Kidney (tissue), 14 donors: ENCODE measurements around the gene NFATC2IP. TPM values are rescaled to one million over a fixed set of nuclear protein-coding genes. Genes with fewer than 3 reads are reported as not detected.

Source experiments
- DNase-seq, 5 donors: peaks; one replicate each; pipeline ENCODE4 v3.0.0-alpha.2; 2013 to 2020
- FAIRE-seq: peaks from 2 replicates; lab custom pipeline; 2012; peaks lifted over from hg19 to GRCh38; lab: Jason Lieb, UNC
- H3K27ac ChIP-seq, 2 donors: one replicate each; pipeline ENCODE4 v1.7.0; 2013; ENCODE audit warnings: low read depth in 2 of 2, low read length in 2 of 2, inconsistent platforms in 1 of 2
- H3K27me3 ChIP-seq: one replicate; pipeline ENCODE4 v1.7.1; 2013; ENCODE audit warnings: low read length, inconsistent platforms; ENCODE audit not compliant: control insufficient read depth, insufficient read depth
- H3K36me3 ChIP-seq, 3 donors: one replicate each; pipeline versions ENCODE4 v1.7.0 to v1.7.1; 2013; ENCODE audit warnings: low read length in 3 of 3, control low read depth in 1 of 3, inconsistent platforms in 1 of 3; ENCODE audit not compliant: insufficient read depth in 3 of 3, control insufficient read depth in 2 of 3
- H3K4me1 ChIP-seq, 3 donors: one replicate each; pipeline versions ENCODE4 v1.7.0 to v1.7.1; 2013; ENCODE audit warnings: low read length in 3 of 3, inconsistent platforms in 1 of 3, low read depth in 1 of 3; ENCODE audit not compliant: control insufficient read depth in 2 of 3, insufficient read depth in 2 of 3
- H3K4me3 ChIP-seq, 3 donors: one replicate each; pipeline versions ENCODE4 v1.7.0 to v1.8.1; 2013; ENCODE audit warnings: low read length in 3 of 3, control low read depth in 1 of 3, inconsistent platforms in 1 of 3
- H3K9ac ChIP-seq, 3 donors: one replicate each; pipeline versions ENCODE4 v1.7.0 to v1.7.1; 2013; ENCODE audit warnings: low read length in 3 of 3, control low read depth in 1 of 3, inconsistent platforms in 1 of 3
- H3K9me3 ChIP-seq, 3 donors: one replicate each; pipeline versions ENCODE4 v1.7.0 to v1.7.1; 2013; ENCODE audit warnings: low read length in 3 of 3, control low read depth in 1 of 3, inconsistent platforms in 1 of 3; ENCODE audit not compliant: control insufficient read depth in 2 of 3, insufficient read depth in 1 of 3
- CTCF ChIP-seq: IDR thresholded peaks from 3 replicates; pipeline ENCODE4 v1.5.1; 2012; ENCODE audit warnings: mild to moderate bottlenecking, moderate library complexity, borderline replicate concordance; ENCODE audit not compliant: insufficient read depth; ENCODE audit errors: extremely low read depth
- intact Hi-C: fragments of 100-400 bp; cut with DNase I; formaldehyde crosslinking; loops from one replicate; pipeline ENCODE4 v1.11.1; 2022
- polyA plus RNA-seq: library from polyadenylated mRNA; stranded (reverse); fragments of 350-450 nt; fragmentation: Illumina TruSeq; extraction: RNeasy Lipid Tissue Mini Kit (QIAGEN cat#74804); gene quantifications from one replicate; pipeline ENCODE4 v1.2.3, GENCODE V29; 2014; ENCODE audit warnings: low read depth, low replicate concordance; ENCODE audit not compliant: insufficient read depth
- total RNA-seq: library from RNA; stranded (reverse); fragmentation: NEBNext Ultra II Directional; extraction: Animal tissue kit (Norgen Biotek cat#: 25700); gene quantifications from one replicate; pipeline ENCODE4 v1.2.1, GENCODE V29; 2021
- donor health status: control.
- donor health status: control.
- donor health status: control.
- donor health status: control.
- donor health status: control.
- donor health status: DM: yes; HTN: yes; CAD: no.
- donor health status: Normal renal cell carcinoma (clear cell type).

NFATC2IP gene
- total and polyA plus RNA-seq, 2 donors from 2014 or later, result 8.9 to 31.0 TPM

GRCh38 chr16:28986492-28986891 is 35.8 kb downstream of the NFATC2IP start:
- no peak overlapping the region for H3K9ac ChIP-seq
- no peaks in the 10 kb centered on the region for H3K4me1 ChIP-seq
- intact Hi-C loops, result no loop called here
- no peak overlapping the region for H3K27ac ChIP-seq
- peaks cover 4 to 27% (median 10%) of the 10 kb centered on the region in 3 donors for H3K36me3 ChIP-seq
- H3K9me3 ChIP-seq, result peaks cover 0 to 6% (median 3%) of the 10 kb centered on the region in 3 donors
- H3K27me3 ChIP-seq, result no peaks in the 10 kb centered on the region
- DNase-seq (no peak), FAIRE-seq (no peak)
- no peak overlapping the region for H3K4me3 ChIP-seq
- TF ChIP-seq CTCF, result no peak

GRCh38 chr16:28987170-28987853 is 36.6 kb downstream of the NFATC2IP start:
- Histone ChIP-seq H3K9ac (no peak overlapping the region), H3K4me1 (no peaks in the 10 kb centered on the region), H3K9me3 (peaks cover 0 to 6% (median 3%) of the 10 kb centered on the region in 3 donors), H3K27me3 (no peaks in the 10 kb centered on the region), H3K27ac (no peak overlapping the region), H3K36me3 (peaks cover 4 to 22% (median 8%) of the 10 kb centered on the region in 3 donors), H3K4me3 (no peak overlapping the region)
- intact Hi-C loops, result no loop called here
- no peak for FAIRE-seq
- DNase-seq, result no peak
- no peak for TF ChIP-seq CTCF

- H3K27ac ChIP-seq, result no peak overlapping the region
- no peak overlapping the region for H3K4me3 ChIP-seq
- intact Hi-C loops, result no loop called here
- no peak for FAIRE-seq
- peaks cover 0 to 6% (median 3%) of the 10 kb centered on the region in 3 donors for H3K9me3 ChIP-seq
- no peaks in the 10 kb centered on the region for H3K27me3 ChIP-seq
- DNase-seq, result no peak
- H3K36me3 ChIP-seq, result peaks cover 4 to 15% (median 4%) of the 10 kb centered on the region in 3 donors
- no peak for TF ChIP-seq CTCF
- no peak overlapping the region for H3K9ac ChIP-seq
- H3K4me1 ChIP-seq, result no peaks in the 10 kb centered on the region
Measured at GRCh38 chr16:28989363-28989762, 38.6 kb downstream of the NFATC2IP start.
